ENCODE results near the gene PSMD14. TPM values are rescaled to one million over a fixed set of nuclear protein-coding genes. Genes with fewer than 3 reads are reported as not detected.

The PSMD14 gene
- total RNA-seq, 2 donors from 2014 or later = 25.3 to 33.3 TPM

DNA sequence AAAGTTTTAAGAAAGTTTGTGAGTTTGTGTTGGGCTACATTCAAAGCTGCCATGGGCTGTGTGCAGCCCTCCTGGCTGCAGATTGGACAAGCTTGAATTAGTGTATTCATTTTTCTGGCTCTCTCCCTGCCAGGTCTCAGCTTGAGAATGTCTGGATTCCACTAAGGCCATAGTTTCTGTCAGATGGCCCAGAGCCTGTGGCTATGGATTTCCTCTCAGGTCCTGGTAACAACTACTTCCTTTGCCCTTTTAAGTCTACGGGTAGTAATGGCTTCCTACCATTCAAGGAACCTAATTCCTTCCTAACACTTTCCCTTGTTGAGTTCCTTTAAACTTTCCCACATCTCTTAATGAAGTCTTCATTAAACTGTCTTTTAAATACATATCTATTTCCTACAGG, 24.3 kb upstream of the PSMD14 start:
- no peaks in the 10 kb centered on the region for H3K4me1 ChIP-seq
- no peaks in the 10 kb centered on the region for H3K27me3 ChIP-seq
- no peak for DNase-seq (ENCODE audit: low spot score)
- H3K36me3 ChIP-seq = no peaks in the 10 kb centered on the region
- H3K27ac ChIP-seq = no peak overlapping the region
- TF ChIP-seq, protein P1, sequence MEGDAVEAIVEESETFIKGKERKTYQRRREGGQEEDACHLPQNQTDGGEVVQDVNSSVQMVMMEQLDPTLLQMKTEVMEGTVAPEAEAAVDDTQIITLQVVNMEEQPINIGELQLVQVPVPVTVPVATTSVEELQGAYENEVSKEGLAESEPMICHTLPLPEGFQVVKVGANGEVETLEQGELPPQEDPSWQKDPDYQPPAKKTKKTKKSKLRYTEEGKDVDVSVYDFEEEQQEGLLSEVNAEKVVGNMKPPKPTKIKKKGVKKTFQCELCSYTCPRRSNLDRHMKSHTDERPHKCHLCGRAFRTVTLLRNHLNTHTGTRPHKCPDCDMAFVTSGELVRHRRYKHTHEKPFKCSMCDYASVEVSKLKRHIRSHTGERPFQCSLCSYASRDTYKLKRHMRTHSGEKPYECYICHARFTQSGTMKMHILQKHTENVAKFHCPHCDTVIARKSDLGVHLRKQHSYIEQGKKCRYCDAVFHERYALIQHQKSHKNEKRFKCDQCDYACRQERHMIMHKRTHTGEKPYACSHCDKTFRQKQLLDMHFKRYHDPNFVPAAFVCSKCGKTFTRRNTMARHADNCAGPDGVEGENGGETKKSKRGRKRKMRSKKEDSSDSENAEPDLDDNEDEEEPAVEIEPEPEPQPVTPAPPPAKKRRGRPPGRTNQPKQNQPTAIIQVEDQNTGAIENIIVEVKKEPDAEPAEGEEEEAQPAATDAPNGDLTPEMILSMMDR (IDR thresholded peaks at IDR 0.05) = no peak
- H3K4me3 ChIP-seq = no peak overlapping the region
- no peaks in the 10 kb centered on the region for H3K9me3 ChIP-seq

DNA sequence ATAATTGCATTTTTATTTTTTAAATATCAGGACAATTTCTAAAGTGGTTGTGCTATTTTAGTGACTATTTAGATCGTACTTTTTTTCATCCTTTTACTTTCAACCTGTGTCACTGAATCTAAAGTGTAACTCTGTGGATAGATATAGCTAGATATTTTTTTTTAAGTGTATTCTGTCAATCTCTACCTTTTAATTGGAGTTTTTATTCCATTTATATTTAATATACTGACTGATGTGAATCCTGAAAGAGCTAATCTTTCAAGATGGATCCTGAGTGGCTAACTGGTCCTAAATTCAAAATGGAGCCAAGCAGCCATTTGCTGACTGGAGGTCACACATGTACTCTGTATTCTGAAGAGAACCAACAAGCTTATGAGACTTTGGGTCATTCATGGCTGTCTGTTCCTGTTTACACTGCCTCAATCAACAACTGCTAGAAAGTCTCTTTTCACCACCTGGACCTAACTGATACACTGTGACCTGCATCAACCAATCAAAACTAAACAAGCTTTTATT, 4.6 kb upstream of the PSMD14 start:
- H3K9me3 ChIP-seq = peaks cover 0 to 8% of the 10 kb centered on the region in 2 donors
- DNase-seq (ENCODE audit: low spot score) = no peak
- H3K36me3 ChIP-seq = no peaks in the 10 kb centered on the region
- no peaks in the 10 kb centered on the region for H3K27me3 ChIP-seq
- TF ChIP-seq, protein P1 (IDR thresholded peaks at IDR 0.05) = no peak
- H3K4me3 ChIP-seq = no peak overlapping the region
- no peak overlapping the region for H3K27ac ChIP-seq
- peaks cover 0 to 8% of the 10 kb centered on the region in 2 donors for H3K4me1 ChIP-seq

DNA sequence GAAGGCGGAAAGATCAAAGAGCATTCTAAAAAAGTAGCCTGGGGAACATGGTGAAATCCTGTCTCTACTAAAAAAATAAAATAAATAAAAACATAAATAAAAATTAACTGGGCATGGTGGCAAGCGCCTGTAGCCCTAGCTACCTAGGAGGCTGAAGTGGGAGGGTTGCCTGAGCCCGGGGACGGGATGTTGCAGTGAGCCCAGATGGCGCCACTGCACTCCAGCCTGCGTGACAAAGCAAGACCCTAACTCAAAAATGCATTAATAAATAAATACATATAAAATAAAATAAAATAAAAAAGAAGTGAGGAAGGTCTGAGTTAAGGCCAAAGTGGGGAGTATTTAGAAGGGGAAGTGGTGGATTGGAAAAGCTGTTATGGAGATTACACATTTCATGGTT, 1.3 kb upstream of the PSMD14 start:
- Histone ChIP-seq H3K36me3 (no peaks in the 10 kb centered on the region), H3K27ac (no peak overlapping the region), H3K4me1 (peaks cover 0 to 22% of the 10 kb centered on the region in 2 donors), H3K9me3 (peaks cover 0 to 8% of the 10 kb centered on the region in 2 donors), H3K27me3 (no peaks in the 10 kb centered on the region), H3K4me3 (no peak overlapping the region)
- DNase-seq (ENCODE audit: low spot score) = no peak
- TF ChIP-seq, protein P1 (IDR thresholded peaks at IDR 0.05) = no peak

DNA sequence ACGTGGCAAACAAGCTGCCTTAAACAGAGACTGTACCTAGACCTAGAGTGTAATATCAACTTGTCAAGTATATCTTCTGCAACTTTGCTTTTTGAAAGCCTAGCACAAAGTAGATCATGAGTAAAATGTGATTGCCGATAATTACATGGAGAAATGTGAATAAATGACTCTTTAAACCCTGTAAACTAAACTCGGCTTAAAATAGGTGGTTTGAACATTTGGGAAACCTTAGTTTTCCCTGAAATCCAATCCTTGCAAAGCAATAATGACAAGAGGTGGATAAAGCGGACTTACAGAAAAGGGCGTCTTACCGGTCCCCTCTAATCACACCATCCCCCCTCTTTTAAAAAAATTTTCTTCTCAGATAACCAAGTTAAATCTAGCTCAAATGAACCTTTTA, 549 bp upstream of the PSMD14 start:
- peaks cover 0 to 8% of the 10 kb centered on the region in 2 donors for H3K9me3 ChIP-seq
- H3K36me3 ChIP-seq = no peaks in the 10 kb centered on the region
- H3K27ac ChIP-seq = peak overlapping the region; percentile 78 to 85
- TF ChIP-seq, protein P1 (IDR thresholded peaks at IDR 0.05) = no peak
- H3K27me3 ChIP-seq = no peaks in the 10 kb centered on the region
- DNase-seq (ENCODE audit: low spot score) = no peak
- H3K4me1 ChIP-seq = peaks cover 0 to 22% of the 10 kb centered on the region in 2 donors
- peak overlapping the region; percentile 69 to 80 for H3K4me3 ChIP-seq

DNA sequence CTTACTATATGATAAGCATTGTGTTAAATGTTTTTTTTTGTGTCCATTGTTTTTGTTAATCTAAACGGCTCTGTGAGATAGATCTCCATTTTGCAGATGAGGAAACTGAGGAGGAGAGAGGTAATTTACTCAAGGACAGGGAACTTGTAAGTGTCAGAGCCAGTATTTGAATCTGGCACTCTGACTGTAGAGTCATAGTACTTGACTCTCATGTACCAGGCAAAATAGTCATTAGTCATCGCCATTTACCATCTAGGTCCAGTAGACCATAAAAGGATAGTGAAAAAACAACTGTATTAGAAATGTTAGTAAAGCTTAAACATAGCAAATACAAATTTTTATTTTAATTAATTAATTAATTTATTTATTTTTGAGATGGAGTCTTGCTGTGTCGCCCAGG, 4.8 kb downstream of the PSMD14 start:
- no peaks in the 10 kb centered on the region for H3K36me3 ChIP-seq
- H3K4me1 ChIP-seq = peaks cover 0 to 15% of the 10 kb centered on the region in 2 donors

More for the DNA sequence above, 4.8 kb downstream of the PSMD14 start:
- TF ChIP-seq, protein P1 (IDR thresholded peaks at IDR 0.05) = no peak
- Histone ChIP-seq H3K27me3 (no peaks in the 10 kb centered on the region), H3K4me3 (no peak overlapping the region), H3K9me3 (no peaks in the 10 kb centered on the region), H3K27ac (no peak overlapping the region)
- no peak for DNase-seq (ENCODE audit: low spot score)

Measured in right atrium auricular region (tissue), 2 donors.